Kidney epithelial cell (primary cell): ENCODE results near the gene BMI1. TPM values are rescaled to one million over a fixed set of nuclear protein-coding genes. Genes with fewer than 3 reads are reported as not detected.

Source experiments
- DNase-seq: peaks from one replicate; pipeline ENCODE4 v3.0.0-alpha.2; 2010; ENCODE audit warnings: low read depth
- H3K27me3 ChIP-seq: 2 replicates; pipeline ENCODE4 v1.6.0; 2011; ENCODE audit warnings: low read length; ENCODE audit not compliant: control insufficient read depth, insufficient read depth
- H3K36me3 ChIP-seq: 2 replicates; pipeline ENCODE4 v1.5.1; 2011; ENCODE audit warnings: low read length; ENCODE audit not compliant: control insufficient read depth, insufficient read depth
- H3K4me3 ChIP-seq: 2 replicates; pipeline ENCODE4 v1.5.1; 2011; ENCODE audit warnings: low read depth, mild to moderate bottlenecking, control low read depth, low read length
- total RNA-seq: library from RNA; depleted of rRNA; stranded (reverse); fragments of >200 nt; gene quantifications from 2 replicates; pipeline ENCODE4 v1.2.3, GENCODE V29; 2015
- TF ChIP-seq, protein P1 (sequence below): IDR thresholded peaks from 2 replicates; pipeline ENCODE4 v1.5.1; 2011; ENCODE audit warnings: mild to moderate bottlenecking, moderate library complexity, low read length, control low read depth, inconsistent platforms; ENCODE audit not compliant: insufficient read depth, poor library complexity, severe bottlenecking

Gene BMI1
- total RNA-seq, 1 donor from 2014 or later = 60.5 TPM

- TF ChIP-seq, protein P1, sequence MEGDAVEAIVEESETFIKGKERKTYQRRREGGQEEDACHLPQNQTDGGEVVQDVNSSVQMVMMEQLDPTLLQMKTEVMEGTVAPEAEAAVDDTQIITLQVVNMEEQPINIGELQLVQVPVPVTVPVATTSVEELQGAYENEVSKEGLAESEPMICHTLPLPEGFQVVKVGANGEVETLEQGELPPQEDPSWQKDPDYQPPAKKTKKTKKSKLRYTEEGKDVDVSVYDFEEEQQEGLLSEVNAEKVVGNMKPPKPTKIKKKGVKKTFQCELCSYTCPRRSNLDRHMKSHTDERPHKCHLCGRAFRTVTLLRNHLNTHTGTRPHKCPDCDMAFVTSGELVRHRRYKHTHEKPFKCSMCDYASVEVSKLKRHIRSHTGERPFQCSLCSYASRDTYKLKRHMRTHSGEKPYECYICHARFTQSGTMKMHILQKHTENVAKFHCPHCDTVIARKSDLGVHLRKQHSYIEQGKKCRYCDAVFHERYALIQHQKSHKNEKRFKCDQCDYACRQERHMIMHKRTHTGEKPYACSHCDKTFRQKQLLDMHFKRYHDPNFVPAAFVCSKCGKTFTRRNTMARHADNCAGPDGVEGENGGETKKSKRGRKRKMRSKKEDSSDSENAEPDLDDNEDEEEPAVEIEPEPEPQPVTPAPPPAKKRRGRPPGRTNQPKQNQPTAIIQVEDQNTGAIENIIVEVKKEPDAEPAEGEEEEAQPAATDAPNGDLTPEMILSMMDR = no peak
- no peak for DNase-seq
- no peak overlapping the region for H3K4me3 ChIP-seq
- no peaks in the 10 kb centered on the region for H3K36me3 ChIP-seq
- H3K27me3 ChIP-seq = peaks cover 13% of the 10 kb centered on the region
Observed at GRCh38 chr10:22317771-22318565, 2.9 kb upstream of the BMI1 start.

DNA sequence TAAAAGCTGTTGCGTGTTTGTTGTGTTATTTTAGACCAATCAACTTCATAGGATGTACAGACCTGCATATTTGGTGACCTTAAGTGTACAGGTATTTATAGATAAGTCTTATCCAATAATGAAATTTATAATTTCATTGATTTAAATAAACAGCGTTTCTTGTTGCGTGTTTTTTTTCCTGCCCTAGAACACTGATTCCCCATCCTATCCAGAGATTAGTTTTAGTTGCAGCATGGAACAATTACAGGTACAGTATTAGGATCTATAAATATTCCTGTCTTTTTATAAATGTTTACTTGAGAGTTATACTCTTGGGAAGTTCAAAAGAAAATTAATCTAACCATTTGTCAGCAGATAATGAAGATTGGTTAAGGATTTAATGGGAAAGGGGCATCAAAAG, 2.1 kb upstream of the BMI1 start:
- H3K4me3 ChIP-seq = no peak overlapping the region
- no peaks in the 10 kb centered on the region for H3K36me3 ChIP-seq
- peaks cover 15% of the 10 kb centered on the region for H3K27me3 ChIP-seq
- TF ChIP-seq, protein P1 = no peak
- no peak for DNase-seq

DNA sequence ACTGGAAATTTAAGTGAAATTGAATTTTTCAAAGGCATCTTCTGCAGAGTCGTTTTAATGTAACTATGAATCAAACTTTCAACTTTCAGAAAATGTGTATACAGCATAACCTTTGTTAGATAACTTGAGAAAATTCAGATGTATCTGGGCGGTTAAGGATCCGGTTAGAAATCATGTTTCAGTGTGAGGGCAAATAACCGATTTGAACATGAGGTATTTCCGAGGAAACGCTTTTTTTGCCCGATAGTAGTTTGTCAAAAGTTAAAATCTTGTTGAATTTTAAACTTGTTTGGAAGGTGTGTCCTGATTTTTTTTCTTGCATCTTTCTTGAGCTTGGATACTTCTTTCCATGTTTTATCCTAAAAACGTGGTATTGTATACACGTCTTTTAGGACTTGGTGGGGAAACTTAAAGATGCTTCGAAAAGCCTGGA, 1.3 kb upstream of the BMI1 start:
- H3K27me3 ChIP-seq = peaks cover 15% of the 10 kb centered on the region
- DNase-seq = no peak
- TF ChIP-seq, protein P1 = no peak
- no peak overlapping the region for H3K4me3 ChIP-seq
- no peaks in the 10 kb centered on the region for H3K36me3 ChIP-seq

- no peaks in the 10 kb centered on the region for H3K36me3 ChIP-seq
- peak overlapping the region; percentile 74 for H3K4me3 ChIP-seq
- peaks cover 15% of the 10 kb centered on the region for H3K27me3 ChIP-seq
- no peak for DNase-seq
- TF ChIP-seq, protein P1 = no peak
Observed at GRCh38 chr10:22319980-22320558, 830 bp upstream of the BMI1 start.

- H3K27me3 ChIP-seq = peaks cover 15% of the 10 kb centered on the region
- TF ChIP-seq, protein P1 = no peak
- peak overlapping the region; percentile 74 for H3K4me3 ChIP-seq
- H3K36me3 ChIP-seq = no peaks in the 10 kb centered on the region
- DNase-seq = no peak
Observed at GRCh38 chr10:22321156-22321923, 441 bp downstream of the BMI1 start.
